Osteoblast (primary cell): ENCODE data around the gene RCC2. TPM values are rescaled to one million over a fixed set of nuclear protein-coding genes. Genes with fewer than 3 reads are reported as not detected.
"Not testable (repeated sequence)": the region's sequence is repeated elsewhere in the genome, so short reads cannot be mapped to it uniquely, and the experiment has no call there.

Source experiments
- DNase-seq: peaks from one replicate; pipeline ENCODE4 v3.0.0; 2011; ENCODE audit warnings: low spot score, mixed read lengths; ENCODE audit not compliant: insufficient read length; ENCODE audit errors: missing footprints
- H2AFZ ChIP-seq: 2 replicates; pipeline ENCODE4 v1.6.0; 2011; ENCODE audit warnings: mild to moderate bottlenecking, low read length
- H3K27ac ChIP-seq: 2 replicates; pipeline ENCODE4 v1.5.1; 2011; ENCODE audit warnings: mild to moderate bottlenecking, low read depth, low read length, moderate library complexity
- H3K27me3 ChIP-seq: 2 replicates; pipeline ENCODE4 v1.6.0; 2012; ENCODE audit warnings: mild to moderate bottlenecking, control low read depth, inconsistent platforms, low read length, moderate library complexity; ENCODE audit not compliant: insufficient read depth
- H3K36me3 ChIP-seq: 2 replicates; pipeline ENCODE4 v1.5.1; 2011; ENCODE audit warnings: mild to moderate bottlenecking, low read length, control low read depth, moderate library complexity; ENCODE audit not compliant: insufficient read depth
- H3K4me1 ChIP-seq: 2 replicates; pipeline ENCODE4 v1.5.1; 2011; ENCODE audit warnings: mild to moderate bottlenecking, low read length, control low read depth, moderate library complexity; ENCODE audit not compliant: insufficient read depth
- H3K4me2 ChIP-seq: 2 replicates; pipeline ENCODE4 v1.6.0; 2011; ENCODE audit warnings: mild to moderate bottlenecking, low read length; ENCODE audit not compliant: insufficient read depth
- H3K4me3 ChIP-seq: fragments of 200-600 bp; sonication (generic); 3 replicates; pipeline ENCODE4 v1.5.1; 2012; ENCODE audit warnings: mild to moderate bottlenecking, low read length, inconsistent platforms; ENCODE audit not compliant: insufficient read depth
- H3K79me2 ChIP-seq: 2 replicates; pipeline ENCODE4 v1.6.0; 2012; ENCODE audit warnings: mild to moderate bottlenecking, low read length, control low read depth, inconsistent platforms; ENCODE audit not compliant: insufficient read depth
- H3K9me3 ChIP-seq: 2 replicates; pipeline ENCODE4 v1.5.1; 2011; ENCODE audit warnings: low read depth, low read length, control low read depth
- H4K20me1 ChIP-seq: 2 replicates; pipeline ENCODE4 v1.6.0; 2012; ENCODE audit warnings: mild to moderate bottlenecking, low read length, control low read depth; ENCODE audit not compliant: insufficient read depth
- CTCF ChIP-seq: IDR thresholded peaks from 2 replicates; pipeline ENCODE4 v1.5.1; 2011; ENCODE audit warnings: mild to moderate bottlenecking, low read depth, low read length, moderate library complexity; ENCODE audit errors: extremely low read depth
- total RNA-seq: library from RNA; depleted of rRNA; stranded (reverse); fragments of >200 nt; gene quantifications from 2 replicates; pipeline ENCODE4 v1.2.3, GENCODE V29; 2012

RCC2 gene
- total RNA-seq, 1 donor = 71.3 TPM

GRCh38 chr1:17414022-17414421 is 25.5 kb downstream of the RCC2 start:
- no peak for DNase-seq
- Histone ChIP-seq H3K4me3 (no peak overlapping the region), H3K9me3 (no peaks in the 10 kb centered on the region), H3K27me3 (no peaks in the 10 kb centered on the region), H3K79me2 (peaks cover 16% of the 10 kb centered on the region), H3K4me2 (no peak overlapping the region), H3K4me1 (no peaks in the 10 kb centered on the region), H2AFZ (no peak overlapping the region), H3K27ac (no peak overlapping the region), H4K20me1 (peaks cover 16% of the 10 kb centered on the region), H3K36me3 (peaks cover 90% of the 10 kb centered on the region)
- no peak for TF ChIP-seq CTCF

- Histone ChIP-seq H3K4me3 (no peak overlapping the region), H3K27me3 (no peaks in the 10 kb centered on the region), H2AFZ (no peak overlapping the region), H3K27ac (no peak overlapping the region), H3K4me2 (no peak overlapping the region), H3K79me2 (peaks cover 14% of the 10 kb centered on the region), H3K4me1 (no peaks in the 10 kb centered on the region), H3K36me3 (peaks cover 84% of the 10 kb centered on the region), H3K9me3 (no peaks in the 10 kb centered on the region), H4K20me1 (peaks cover 16% of the 10 kb centered on the region)
- no peak for TF ChIP-seq CTCF
- peak; percentile 19 for DNase-seq
These were observed 27.2 kb downstream of the RCC2 start for GRCh38 chr1:17412093-17412870.

- Histone ChIP-seq H3K27ac (no peak overlapping the region), H3K4me2 (no peak overlapping the region), H3K79me2 (peaks cover 6% of the 10 kb centered on the region), H3K27me3 (no peaks in the 10 kb centered on the region), H4K20me1 (peaks cover 24% of the 10 kb centered on the region), H3K36me3 (peaks cover 62% of the 10 kb centered on the region), H3K4me3 (no peak overlapping the region), H3K4me1 (no peaks in the 10 kb centered on the region), H2AFZ (no peak overlapping the region), H3K9me3 (no peaks in the 10 kb centered on the region)
- DNase-seq = peak; percentile 74
- no peak for TF ChIP-seq CTCF
These were observed 30.1 kb downstream of the RCC2 start for GRCh38 chr1:17409391-17409811.

- Histone ChIP-seq H4K20me1 (peaks cover 23% of the 10 kb centered on the region), H3K36me3 (peaks cover 53% of the 10 kb centered on the region)
- not testable (repeated sequence) for H3K4me3 ChIP-seq, H3K4me2 ChIP-seq, H3K27me3 ChIP-seq, H3K4me1 ChIP-seq, H3K27ac ChIP-seq, H2AFZ ChIP-seq, H3K79me2 ChIP-seq, H3K9me3 ChIP-seq
- peak; percentile 22 for DNase-seq
These were observed 31.5 kb downstream of the RCC2 start for GRCh38 chr1:17407786-17408514.

GRCh38 chr1:17406760-17407475 is 32.6 kb downstream of the RCC2 start:
- H3K27me3 ChIP-seq, H3K4me1 ChIP-seq, H3K4me2 ChIP-seq, H3K9me3 ChIP-seq, H3K27ac ChIP-seq, H2AFZ ChIP-seq, H3K4me3 ChIP-seq, H3K79me2 ChIP-seq: not testable (repeated sequence)
- DNase-seq = peak; percentile 29
- Histone ChIP-seq H4K20me1 (peaks cover 18% of the 10 kb centered on the region), H3K36me3 (peaks cover 43% of the 10 kb centered on the region)
